K562 (cell line): ENCODE data around the gene CEP192. TPM values are rescaled to one million over a fixed set of nuclear protein-coding genes. Genes with fewer than 3 reads are reported as not detected.
A peak's percentile ranks its signal among the peaks of the same experiment; 100 is the strongest.

Source experiments
- AFF4 ChIP-seq: sonication (generic); formaldehyde crosslinking; IDR thresholded peaks from 2 replicates; pipeline ENCODE4 v1.8.0; 2023; ENCODE audit warnings: mild to moderate bottlenecking, missing genetic modification reagents
- ATF3 ChIP-seq, 2 experiments: fragments of 450-650 bp in 1 of 2; sonication (generic) in 1 of 2; formaldehyde crosslinking in 1 of 2; IDR thresholded peaks in 1 of 2; conservative IDR thresholded peaks in 1 of 2; 2 replicates each; pipeline versions ENCODE4 v1.6.1 to v1.8.1; 2016 to 2023; ENCODE audit warnings: mild to moderate bottlenecking in 2 of 2, moderate library complexity in 2 of 2, inconsistent platforms in 1 of 2, missing genetic modification reagents in 1 of 2
- BCOR ChIP-seq: fragments of 450-650 bp; IDR thresholded peaks from 2 replicates; pipeline ENCODE4 v1.6.1; 2016
- CCAR2 ChIP-seq: fragments of 200-400 bp; formaldehyde crosslinking; IDR thresholded peaks from 2 replicates; pipeline ENCODE4 v1.6.1; 2017; ENCODE audit warnings: mild to moderate bottlenecking, low read depth, low read length
- CGGBP1 ChIP-seq: fragments of 250-450 bp; sonication (Bioruptor Pico); IDR thresholded peaks from 2 replicates; pipeline ENCODE4 v1.9.0; 2021; ENCODE audit warnings: mild to moderate bottlenecking
- CHAMP1 ChIP-seq: fragments of 450-650 bp; IDR thresholded peaks from 2 replicates; pipeline ENCODE4 v1.6.1; 2016; ENCODE audit warnings: mild to moderate bottlenecking
- FOXK2 ChIP-seq, 2 experiments: fragments of 450-650 bp; IDR thresholded peaks in 1 of 2; conservative IDR thresholded peaks in 1 of 2; 2 replicates each; pipeline ENCODE4 v1.6.1; 2016; ENCODE audit warnings: low read depth in 2 of 2, mild to moderate bottlenecking in 1 of 2
- GTF2E2 ChIP-seq: fragments of 200-800 bp; sonication (Bioruptor generic); IDR thresholded peaks from 2 replicates; pipeline ENCODE4 v1.6.1; 2016; ENCODE audit warnings: missing genetic modification characterization, missing compliant biosample characterization
- NFIX ChIP-seq: fragments of 250-450 bp; sonication (Bioruptor Pico); IDR thresholded peaks from 2 replicates; pipeline ENCODE4 v1.4.0; 2020; ENCODE audit warnings: low read depth, mild to moderate bottlenecking, moderate library complexity
- SIN3B ChIP-seq: fragments of 450-650 bp; IDR thresholded peaks from 2 replicates; pipeline ENCODE4 v1.6.1; 2017; ENCODE audit warnings: low read depth, mild to moderate bottlenecking, moderate library complexity
- SP1 ChIP-seq: sonication (generic); formaldehyde crosslinking; IDR thresholded peaks from 2 replicates; pipeline ENCODE4 v1.8.1; 2022; ENCODE audit warnings: mild to moderate bottlenecking, missing genetic modification reagents
- SRSF9 ChIP-seq: fragments of 200-400 bp; formaldehyde crosslinking; IDR thresholded peaks from 2 replicates; pipeline ENCODE4 v1.6.1; 2017; ENCODE audit warnings: low read depth, low read length, borderline replicate concordance
- ZNF551 ChIP-seq: fragments of 250-450 bp; sonication (Bioruptor Pico); IDR thresholded peaks from 2 replicates; pipeline ENCODE4 v1.5.0; 2021; ENCODE audit warnings: mild to moderate bottlenecking, moderate library complexity
- ZNF696 ChIP-seq: fragments of 250-450 bp; sonication (Bioruptor Pico); conservative IDR thresholded peaks from 2 replicates; pipeline ENCODE4 v1.4.0; 2020; ENCODE audit warnings: mild to moderate bottlenecking, moderate library complexity
- ZNF79 ChIP-seq: fragments of 250-450 bp; sonication (Bioruptor Pico); IDR thresholded peaks from 2 replicates; pipeline ENCODE4 v1.4.0; 2020; ENCODE audit warnings: low read depth, mild to moderate bottlenecking, moderate library complexity
- polyA plus RNA-seq, 8 experiments: library from polyadenylated mRNA; depleted of rRNA in 4 of 8; stranded (reverse) in 5 of 8; unstranded in 3 of 8; fragments of >200 nt; fragmentation: Nextera tagmentation in 2 of 8; fragmentation: Illumina TruSeq in 1 of 8; extraction: Ambion mirVana in 2 of 8; extraction: Trizol in 1 of 8; gene quantifications; 2 replicates each; pipeline versions ENCODE4 v1.2.1 to v1.2.3, GENCODE V29; 2011 to 2014; ENCODE audit warnings: inconsistent platforms in 1 of 8, missing spikeins in 1 of 8
- total RNA-seq, 7 experiments: library from RNA; depleted of rRNA in 6 of 7; stranded (reverse); fragments of >200 nt in 6 of 7; fragmentation: Illumina TruSeq in 2 of 7; extraction: Trizol in 2 of 7; gene quantifications; 2 replicates each; pipeline versions ENCODE4 v1.2.1 to v1.2.3, GENCODE V29; 2011 to 2021; ENCODE audit warnings: low replicate concordance in 1 of 7

The CEP192 gene
- total and polyA plus RNA-seq, 9 of the 15 experiments (the other 6 are each of a cell fraction or from before 2014, with no cell fraction given) = 14.4 to 54.4 (median 35.8) TPM

- TF ChIP-seq AFF4 (CRISPR knock-in tag) (no peak), CHAMP1 (0 out of 2 replicates have a peak, but pooled peaks have one; percentile 7), NFIX (no peak), CCAR2 (no peak), ZNF79 (CRISPR knock-in tag) (no peak), SRSF9 (no peak), GTF2E2 (tag) (0 out of 2 replicates have a peak, but pooled peaks have one; percentile 42), SP1 (CRISPR knock-in tag) (peak; percentile 1; the same call in 1 of the 2 replicates), SIN3B (no peak), CGGBP1 (CRISPR knock-in tag) (no peak), FOXK2 (conservative IDR thresholded peaks at IDR 0.05 in 1 of 2, IDR thresholded peaks at IDR 0.05 in 1 of 2; ENCODE audit: low read depth in 2 of 2) (peak in 1 of 2 experiments; percentile 2; a peak in 1 of 4 replicates), ZNF551 (CRISPR knock-in tag) (no peak), ATF3 (IDR thresholded peaks at IDR 0.05) (0 out of 2 replicates have a peak, but pooled peaks have one; percentile 18), ATF3 (CRISPR knock-in tag; conservative IDR thresholded peaks at IDR 0.05) (no peak), BCOR (no peak), ZNF696 (CRISPR knock-in tag) (no peak)
These were observed 638 bp downstream of the CEP192 start (continued) for GRCh38 chr18:12991821-12992179.
